ENCODE data around the gene SEMA4D.

- TF ChIP-seq CTCF (IDR thresholded peaks at IDR 0.05; ENCODE audit: poor library complexity) (no peak), EZH2 (IDR thresholded peaks at IDR 0.05; ENCODE audit: borderline replicate concordance) (no peak), EZH2phosphoT487 (IDR thresholded peaks at IDR 0.05; ENCODE audit: low read depth, severe bottlenecking, unreplicated experiment) (peak; percentile 70)
Observed at GRCh38 chr9:89473762-89474469, 24.0 kb downstream of the SEMA4D start.
